HepG2 (cell line): ENCODE data around the gene CSNK1E. TPM values are rescaled to one million over a fixed set of nuclear protein-coding genes. Genes with fewer than 3 reads are reported as not detected.

Experiments
- AGO1 ChIP-seq: fragments of 200-400 bp; formaldehyde crosslinking; IDR thresholded peaks from 2 replicates; pipeline ENCODE4 v1.6.1; 2017; ENCODE audit warnings: mild to moderate bottlenecking, low read depth, low read length, moderate library complexity; ENCODE audit not compliant: poor library complexity, severe bottlenecking
- ARHGAP35 ChIP-seq: sonication (generic); formaldehyde crosslinking; IDR thresholded peaks from 2 replicates; pipeline ENCODE4 v1.9.0; 2022; ENCODE audit warnings: mild to moderate bottlenecking, inconsistent platforms, moderate library complexity, missing genetic modification reagents, borderline replicate concordance
- DNMT3B ChIP-seq: conservative IDR thresholded peaks from 2 replicates; pipeline ENCODE4 v1.6.1; 2016; ENCODE audit warnings: missing biosample characterization, control low read depth
- ELF1 ChIP-seq: sonication (generic); formaldehyde crosslinking; IDR thresholded peaks from 2 replicates; pipeline ENCODE4 v1.4.0; 2020; ENCODE audit warnings: missing genetic modification reagents
- FUBP1 ChIP-seq: sonication (generic); formaldehyde crosslinking; IDR thresholded peaks from 2 replicates; pipeline ENCODE4 v1.5.1; 2020; ENCODE audit warnings: missing genetic modification reagents, mild to moderate bottlenecking, borderline replicate concordance
- RARA ChIP-seq: IDR thresholded peaks from 2 replicates; pipeline ENCODE4 v1.6.1; 2016; ENCODE audit warnings: missing genetic modification reagents, missing compliant biosample characterization
- SCMH1 ChIP-seq: sonication (generic); formaldehyde crosslinking; IDR thresholded peaks from 2 replicates; pipeline ENCODE4 v1.9.0; 2021; ENCODE audit warnings: missing genetic modification reagents, mild to moderate bottlenecking, borderline replicate concordance
- ZBTB38 ChIP-seq: sonication (generic); formaldehyde crosslinking; IDR thresholded peaks from 2 replicates; pipeline ENCODE4 v1.5.1; 2020; ENCODE audit warnings: mild to moderate bottlenecking, missing genetic modification reagents
- ZKSCAN1 ChIP-seq: fragments of 150-350 bp; IDR thresholded peaks from 2 replicates; pipeline ENCODE4 v1.6.1; 2014; ENCODE audit warnings: low read length
- ZNF432 ChIP-seq: sonication (generic); formaldehyde crosslinking; IDR thresholded peaks from 2 replicates; pipeline ENCODE4 v1.5.0; 2020; ENCODE audit warnings: missing genetic modification reagents, mild to moderate bottlenecking, borderline replicate concordance
- ZSCAN31 ChIP-seq: sonication (generic); formaldehyde crosslinking; IDR thresholded peaks from 2 replicates; pipeline ENCODE4 v1.5.0; 2020; ENCODE audit warnings: low read depth, mild to moderate bottlenecking, missing genetic modification reagents
- polyA plus RNA-seq, 8 experiments: library from polyadenylated mRNA; depleted of rRNA in 3 of 8; stranded (reverse) in 7 of 8; unstranded in 1 of 8; fragments of >200 nt; fragmentation: Illumina TruSeq in 4 of 8; extraction: Trizol in 4 of 8; gene quantifications; 2 replicates each; pipeline versions ENCODE4 v1.2.1 to v1.2.3, GENCODE V29; 2011 to 2016; ENCODE audit warnings: low read depth in 4 of 8, missing spikeins in 1 of 8, mixed read lengths in 1 of 8; ENCODE audit not compliant: insufficient read depth in 1 of 8
- total RNA-seq, 5 experiments: library from RNA; depleted of rRNA; stranded (reverse); fragments of >200 nt; fragmentation: Illumina TruSeq; extraction: Trizol; gene quantifications; 2 replicates each; pipeline ENCODE4 v1.2.3, GENCODE V29; 2016; ENCODE audit warnings: low read depth in 1 of 5
- TF ChIP-seq, protein P1 (sequence below): sonication (generic); formaldehyde crosslinking; IDR thresholded peaks from 2 replicates; pipeline ENCODE4 v1.5.1; 2020; ENCODE audit warnings: missing genetic modification reagents, mild to moderate bottlenecking, borderline replicate concordance

Gene CSNK1E
- total and polyA plus RNA-seq, 2 of the 13 experiments (the other 11 are each of a cell fraction or from before 2014, with no cell fraction given) = 34.7 to 129 TPM

DNA sequence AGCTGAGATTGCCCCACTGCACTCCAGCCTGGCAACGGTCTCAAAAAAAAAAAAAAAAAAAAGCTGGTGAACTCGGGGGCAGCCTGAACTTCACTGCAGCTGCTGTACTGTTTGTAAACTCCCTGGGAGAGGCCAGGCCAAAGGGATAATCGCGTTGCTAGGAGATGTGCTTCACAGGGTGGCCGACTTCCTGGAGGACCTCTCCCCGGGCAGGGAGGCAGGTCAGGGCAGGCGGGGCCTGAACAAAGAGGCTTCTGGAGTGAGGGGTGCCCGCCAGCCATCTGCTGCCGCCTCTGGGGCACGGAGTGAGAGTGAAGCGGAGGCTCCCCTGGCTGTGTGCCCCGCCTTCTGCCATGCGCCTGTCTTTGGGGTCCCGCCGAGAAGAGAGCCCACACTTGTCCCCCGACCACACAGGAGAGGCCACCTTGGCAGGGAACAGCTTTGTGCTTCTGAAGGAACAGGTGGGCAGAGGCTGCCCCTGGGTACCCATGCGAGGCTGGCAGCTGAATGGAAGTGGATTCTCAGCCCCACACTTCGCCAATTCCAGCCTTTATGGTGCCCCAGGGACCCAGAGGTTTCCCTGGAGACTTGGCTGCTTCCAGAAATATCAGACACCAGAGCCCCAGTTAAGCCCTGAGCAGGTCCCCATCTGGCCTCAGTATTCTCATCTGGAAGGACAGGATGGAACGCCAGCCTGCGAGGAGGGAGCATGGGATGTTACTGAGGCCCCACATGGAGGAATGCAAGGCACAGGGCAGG lies 74.0 kb downstream of the CSNK1E start (continued):
- TF ChIP-seq, protein P1, sequence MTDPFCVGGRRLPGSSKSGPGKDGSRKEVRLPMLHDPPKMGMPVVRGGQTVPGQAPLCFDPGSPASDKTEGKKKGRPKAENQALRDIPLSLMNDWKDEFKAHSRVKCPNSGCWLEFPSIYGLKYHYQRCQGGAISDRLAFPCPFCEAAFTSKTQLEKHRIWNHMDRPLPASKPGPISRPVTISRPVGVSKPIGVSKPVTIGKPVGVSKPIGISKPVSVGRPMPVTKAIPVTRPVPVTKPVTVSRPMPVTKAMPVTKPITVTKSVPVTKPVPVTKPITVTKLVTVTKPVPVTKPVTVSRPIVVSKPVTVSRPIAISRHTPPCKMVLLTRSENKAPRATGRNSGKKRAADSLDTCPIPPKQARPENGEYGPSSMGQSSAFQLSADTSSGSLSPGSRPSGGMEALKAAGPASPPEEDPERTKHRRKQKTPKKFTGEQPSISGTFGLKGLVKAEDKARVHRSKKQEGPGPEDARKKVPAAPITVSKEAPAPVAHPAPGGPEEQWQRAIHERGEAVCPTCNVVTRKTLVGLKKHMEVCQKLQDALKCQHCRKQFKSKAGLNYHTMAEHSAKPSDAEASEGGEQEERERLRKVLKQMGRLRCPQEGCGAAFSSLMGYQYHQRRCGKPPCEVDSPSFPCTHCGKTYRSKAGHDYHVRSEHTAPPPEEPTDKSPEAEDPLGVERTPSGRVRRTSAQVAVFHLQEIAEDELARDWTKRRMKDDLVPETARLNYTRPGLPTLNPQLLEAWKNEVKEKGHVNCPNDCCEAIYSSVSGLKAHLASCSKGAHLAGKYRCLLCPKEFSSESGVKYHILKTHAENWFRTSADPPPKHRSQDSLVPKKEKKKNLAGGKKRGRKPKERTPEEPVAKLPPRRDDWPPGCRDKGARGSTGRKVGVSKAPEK (CRISPR knock-in tag) = no peak
- TF ChIP-seq DNMT3B (CRISPR knock-in tag) (no peak), SCMH1 (no peak), RARA (CRISPR knock-in tag) (0 out of 2 replicates have a peak, but pooled peaks have one; percentile 18), ELF1 (CRISPR knock-in tag) (0 out of 2 replicates have a peak, but pooled peaks have one; percentile 33), ZSCAN31 (CRISPR knock-in tag) (no peak), ZNF432 (no peak), FUBP1 (CRISPR knock-in tag) (no peak), AGO1 (no peak), ZKSCAN1 (no peak), ARHGAP35 (CRISPR knock-in tag) (no peak), ZBTB38 (CRISPR knock-in tag) (peak; percentile 42; the same call in 1 of the 2 replicates)
